Right kidney (tissue), 1 donor: ENCODE measurements around the gene ABCC3.

ENCODE experiments used
- DNase-seq: peaks from one replicate; pipeline ENCODE4 v3.0.0-alpha.2; 2016

ABCC3 gene

GRCh38 chr17:50607522-50608175 lies 27.0 kb upstream of the ABCC3 start:
- DNase-seq = no peak

GRCh38 chr17:50608700-50609379 lies 25.8 kb upstream of the ABCC3 start:
- DNase-seq = no peak

GRCh38 chr17:50609380-50610074 lies 25.2 kb upstream of the ABCC3 start:
- DNase-seq = no peak

GRCh38 chr17:50611634-50612033 lies 23.0 kb upstream of the ABCC3 start:
- no peak for DNase-seq

- DNase-seq = no peak
Measured at GRCh38 chr17:50612281-50612680, 22.4 kb upstream of the ABCC3 start.

GRCh38 chr17:50613007-50613992 lies 21.4 kb upstream of the ABCC3 start:
- no peak for DNase-seq

- no peak for DNase-seq
Measured at GRCh38 chr17:50614471-50615051, 20.1 kb upstream of the ABCC3 start.

GRCh38 chr17:50615828-50616227 lies 18.9 kb upstream of the ABCC3 start:
- DNase-seq = no peak

- DNase-seq = no peak
Measured at GRCh38 chr17:50618300-50618699, 16.4 kb upstream of the ABCC3 start.

- DNase-seq = no peak
Measured at GRCh38 chr17:50618941-50619340, 15.7 kb upstream of the ABCC3 start.

GRCh38 chr17:50619489-50619888 lies 15.2 kb upstream of the ABCC3 start:
- no peak for DNase-seq

- DNase-seq = no peak
Measured at GRCh38 chr17:50620237-50620636, 14.4 kb upstream of the ABCC3 start.

- DNase-seq = no peak
Measured at GRCh38 chr17:50620858-50621257, 13.8 kb upstream of the ABCC3 start.

- DNase-seq = no peak
Measured at GRCh38 chr17:50621574-50622031, 13.1 kb upstream of the ABCC3 start.

GRCh38 chr17:50624321-50624934 lies 10.3 kb upstream of the ABCC3 start:
- DNase-seq = no peak

GRCh38 chr17:50625032-50625871 lies 9.4 kb upstream of the ABCC3 start:
- DNase-seq = no peak

- peak; percentile 72 for DNase-seq
Measured at GRCh38 chr17:50626037-50626574, 8.6 kb upstream of the ABCC3 start.

- no peak for DNase-seq
Measured at GRCh38 chr17:50627036-50627781, 7.5 kb upstream of the ABCC3 start.
